K562 (cell line): ENCODE data around the gene CASP7. TPM values are rescaled to one million over a fixed set of nuclear protein-coding genes. Genes with fewer than 3 reads are reported as not detected.

Source experiments
- BHLHE40 ChIP-seq: IDR thresholded peaks from 2 replicates; pipeline ENCODE4 v1.6.1; 2011; ENCODE audit warnings: low read length, improper control_type of control experiment
- ELF4 ChIP-seq: fragments of 450-650 bp; formaldehyde crosslinking; IDR thresholded peaks from 2 replicates; pipeline ENCODE4 v1.4.0; 2022; ENCODE audit warnings: missing genetic modification characterization
- JUND ChIP-seq, 2 experiments: IDR thresholded peaks; 2 replicates in 1 of 2; 3 replicates in 1 of 2; pipeline ENCODE4 v1.6.1; 2011; ENCODE audit warnings: borderline replicate concordance in 2 of 2, low read depth in 2 of 2, low read length in 2 of 2, improper control_type of control experiment in 1 of 2, missing biosample characterization in 1 of 2, missing genetic modification characterization in 1 of 2, missing genetic modification reagents in 1 of 2
- LEF1 ChIP-seq: fragments of 450-650 bp; IDR thresholded peaks from 2 replicates; pipeline ENCODE4 v1.6.1; 2016; ENCODE audit warnings: mild to moderate bottlenecking
- NFRKB ChIP-seq: fragments of 450-650 bp; IDR thresholded peaks from 2 replicates; pipeline ENCODE4 v1.6.1; 2016; ENCODE audit warnings: low read depth
- NONO ChIP-seq, 2 experiments: fragments of 200-400 bp in 1 of 2; fragments of 450-650 bp in 1 of 2; formaldehyde crosslinking in 1 of 2; IDR thresholded peaks; 2 replicates each; pipeline ENCODE4 v1.6.1; 2017; ENCODE audit warnings: low read depth in 2 of 2, mild to moderate bottlenecking in 2 of 2, moderate library complexity in 2 of 2, low read length in 1 of 2
- NR2C2 ChIP-seq, 2 experiments: fragments of 200-800 bp in 1 of 2; sonication (Bioruptor generic) in 1 of 2; sonication (generic) in 1 of 2; formaldehyde crosslinking in 1 of 2; IDR thresholded peaks; 2 replicates each; pipeline versions ENCODE4 v1.6.1 to v1.8.0; 2016 to 2022; ENCODE audit warnings: mild to moderate bottlenecking in 1 of 2, missing compliant biosample characterization in 1 of 2, missing genetic modification characterization in 1 of 2, missing genetic modification reagents in 1 of 2
- PTRF ChIP-seq: fragments of 450-650 bp; IDR thresholded peaks from 2 replicates; pipeline ENCODE4 v1.6.1; 2016; ENCODE audit warnings: mild to moderate bottlenecking, missing genetic modification characterization, missing compliant biosample characterization
- RNF2 ChIP-seq: sonication (generic); IDR thresholded peaks from 2 replicates; pipeline ENCODE4 v1.6.1; 2016
- STAG1 ChIP-seq: sonication (generic); formaldehyde crosslinking; IDR thresholded peaks from 2 replicates; pipeline ENCODE4 v1.5.0; 2020; ENCODE audit warnings: missing genetic modification reagents, borderline replicate concordance
- TAF7 ChIP-seq: fragments of 450-650 bp; IDR thresholded peaks from 2 replicates; pipeline ENCODE4 v1.6.1; 2016; ENCODE audit warnings: missing genetic modification characterization, missing compliant biosample characterization
- TEAD1 ChIP-seq, 2 experiments: fragments of 450-650 bp in 1 of 2; sonication (generic) in 1 of 2; formaldehyde crosslinking; IDR thresholded peaks; 2 replicates each; pipeline versions ENCODE4 v1.4.0 to v1.8.0; 2020 to 2022; ENCODE audit warnings: mild to moderate bottlenecking in 2 of 2, missing genetic modification reagents in 1 of 2
- USF1 ChIP-seq: sonication (generic); formaldehyde crosslinking; IDR thresholded peaks from 2 replicates; pipeline ENCODE4 v1.9.0; 2022; ENCODE audit warnings: mild to moderate bottlenecking, missing genetic modification reagents
- XRCC5 ChIP-seq: fragments of 200-400 bp; formaldehyde crosslinking; IDR thresholded peaks from 2 replicates; pipeline ENCODE4 v1.6.1; 2017; ENCODE audit warnings: low read depth, mild to moderate bottlenecking, low read length
- ZBTB1 ChIP-seq: sonication (generic); formaldehyde crosslinking; IDR thresholded peaks from 2 replicates; pipeline ENCODE4 v1.8.1; 2023; ENCODE audit warnings: missing genetic modification reagents, low read depth, mild to moderate bottlenecking, borderline replicate concordance
- ZFP30 ChIP-seq: fragments of 250-450 bp; sonication (Bioruptor Pico); IDR thresholded peaks from 2 replicates; pipeline ENCODE4 v1.8.0; 2022; ENCODE audit warnings: moderate library complexity, mild to moderate bottlenecking, inconsistent platforms, borderline replicate concordance
- ZNF224 ChIP-seq: sonication (generic); formaldehyde crosslinking; IDR thresholded peaks from 2 replicates; pipeline ENCODE4 v1.8.0; 2022; ENCODE audit warnings: mild to moderate bottlenecking, missing genetic modification reagents
- ZNF232 ChIP-seq: sonication (generic); formaldehyde crosslinking; IDR thresholded peaks from 2 replicates; pipeline ENCODE4 v1.8.0; 2022; ENCODE audit warnings: mild to moderate bottlenecking, missing genetic modification reagents
- ZNF586 ChIP-seq: fragments of 450-650 bp; formaldehyde crosslinking; conservative IDR thresholded peaks from 2 replicates; pipeline ENCODE4 v1.4.0; 2020; ENCODE audit warnings: mild to moderate bottlenecking, moderate library complexity
- ZNF785 ChIP-seq: fragments of 250-450 bp; sonication (Bioruptor Pico); IDR thresholded peaks from 2 replicates; pipeline ENCODE4 v1.4.0; 2020; ENCODE audit warnings: mild to moderate bottlenecking
- polyA plus RNA-seq, 8 experiments: library from polyadenylated mRNA; depleted of rRNA in 4 of 8; stranded (reverse) in 5 of 8; unstranded in 3 of 8; fragments of >200 nt; fragmentation: Nextera tagmentation in 2 of 8; fragmentation: Illumina TruSeq in 1 of 8; extraction: Ambion mirVana in 2 of 8; extraction: Trizol in 1 of 8; gene quantifications; 2 replicates each; pipeline versions ENCODE4 v1.2.1 to v1.2.3, GENCODE V29; 2011 to 2014; ENCODE audit warnings: inconsistent platforms in 1 of 8, missing spikeins in 1 of 8
- total RNA-seq, 7 experiments: library from RNA; depleted of rRNA in 6 of 7; stranded (reverse); fragments of >200 nt in 6 of 7; fragmentation: Illumina TruSeq in 2 of 7; extraction: Trizol in 2 of 7; gene quantifications; 2 replicates each; pipeline versions ENCODE4 v1.2.1 to v1.2.3, GENCODE V29; 2011 to 2021; ENCODE audit warnings: low replicate concordance in 1 of 7
- TF ChIP-seq, protein P1 (sequence below): fragments of 450-650 bp; IDR thresholded peaks from one replicate; pipeline ENCODE4 v1.6.1; 2018; ENCODE audit warnings: mild to moderate bottlenecking, moderate library complexity; ENCODE audit not compliant: partially characterized antibody
- TF ChIP-seq, protein P2 (sequence below): fragments of 250-450 bp; sonication (Bioruptor Pico); IDR thresholded peaks from 2 replicates; pipeline ENCODE4 v1.5.0; 2020; ENCODE audit warnings: mild to moderate bottlenecking, borderline replicate concordance

The CASP7 gene
- total and polyA plus RNA-seq, 9 of the 15 experiments (the other 6 are each of a cell fraction or from before 2014, with no cell fraction given): 2.2 to 23.3 (median 9.0) TPM

DNA sequence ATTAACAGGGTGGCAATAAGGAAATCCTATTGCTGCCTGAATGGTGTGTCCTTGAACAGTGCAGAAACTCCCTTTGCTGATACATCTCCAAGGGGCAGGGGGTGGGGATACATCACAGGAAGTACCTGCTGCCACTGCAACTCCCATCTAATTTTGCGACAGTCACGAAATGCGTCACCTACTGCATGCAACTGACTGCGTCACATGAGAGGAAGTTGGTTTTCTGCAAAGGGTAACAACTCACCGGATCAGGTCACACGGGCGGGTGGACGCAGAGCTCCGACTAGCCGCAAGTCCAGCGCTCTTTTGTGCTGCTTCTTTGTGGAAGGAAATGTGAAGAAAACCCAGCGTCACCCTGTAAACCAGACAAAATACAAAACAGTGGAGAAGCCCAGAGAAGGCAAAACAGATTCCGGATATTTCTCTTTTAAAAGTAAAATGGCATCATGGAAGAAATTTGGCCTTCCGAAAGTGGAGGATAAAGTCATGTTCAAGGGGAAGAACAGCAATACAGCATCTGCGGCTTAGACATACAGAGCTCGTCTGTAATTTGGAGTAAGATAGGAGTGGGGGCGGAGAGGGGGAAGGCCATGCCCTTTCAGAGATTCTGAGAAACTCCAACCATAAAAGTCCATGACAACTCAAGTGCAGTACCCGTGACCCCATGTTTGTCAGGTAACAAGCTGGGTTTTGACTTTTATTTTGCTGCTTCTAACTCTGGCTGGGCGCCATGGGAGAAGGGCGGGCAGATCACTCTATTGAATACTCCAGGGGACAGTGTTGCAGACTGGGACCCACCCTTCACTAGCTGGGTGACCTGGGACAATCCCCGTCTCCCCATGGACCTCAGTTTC lies 39.5 kb downstream of the CASP7 start (continued):
- TF ChIP-seq STAG1 (CRISPR knock-in tag): no peak
- TF ChIP-seq PTRF (tag): no peak
- TF ChIP-seq JUND (IDR thresholded peaks at IDR 0.05; ENCODE audit: borderline replicate concordance, low read depth, low read length): peak; percentile 66
- peak; percentile 37; the same call in 1 of the 3 replicates for TF ChIP-seq JUND (tag; IDR thresholded peaks at IDR 0.05; ENCODE audit: borderline replicate concordance, low read depth, low read length)
- TF ChIP-seq NFRKB: no peak
- TF ChIP-seq TAF7 (tag): 0 out of 2 replicates have a peak, but pooled peaks have one; percentile 37
- no peak for TF ChIP-seq ZNF785 (CRISPR knock-in tag)
- TF ChIP-seq ZFP30 (CRISPR knock-in tag): no peak
- no peak for TF ChIP-seq ZNF232 (CRISPR knock-in tag)
- TF ChIP-seq RNF2: no peak
- TF ChIP-seq TEAD1 (CRISPR knock-in tag; IDR thresholded peaks at IDR 0.05): no peak
- no peak for TF ChIP-seq NR2C2 (CRISPR knock-in tag; IDR thresholded peaks at IDR 0.05)
- peak; percentile 65; the same call in 1 of the 2 replicates for TF ChIP-seq NR2C2 (tag; IDR thresholded peaks at IDR 0.05)
- TF ChIP-seq XRCC5: no peak
- no peak for TF ChIP-seq ZNF224 (CRISPR knock-in tag)
- peak; percentile 32; the same call in 1 of the 2 replicates for TF ChIP-seq USF1 (CRISPR knock-in tag)
- TF ChIP-seq, protein P1, sequence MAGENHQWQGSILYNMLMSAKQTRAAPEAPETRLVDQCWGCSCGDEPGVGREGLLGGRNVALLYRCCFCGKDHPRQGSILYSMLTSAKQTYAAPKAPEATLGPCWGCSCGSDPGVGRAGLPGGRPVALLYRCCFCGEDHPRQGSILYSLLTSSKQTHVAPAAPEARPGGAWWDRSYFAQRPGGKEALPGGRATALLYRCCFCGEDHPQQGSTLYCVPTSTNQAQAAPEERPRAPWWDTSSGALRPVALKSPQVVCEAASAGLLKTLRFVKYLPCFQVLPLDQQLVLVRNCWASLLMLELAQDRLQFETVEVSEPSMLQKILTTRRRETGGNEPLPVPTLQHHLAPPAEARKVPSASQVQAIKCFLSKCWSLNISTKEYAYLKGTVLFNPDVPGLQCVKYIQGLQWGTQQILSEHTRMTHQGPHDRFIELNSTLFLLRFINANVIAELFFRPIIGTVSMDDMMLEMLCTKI: no peak
- no peak for TF ChIP-seq ZNF586
- TF ChIP-seq, protein P2, sequence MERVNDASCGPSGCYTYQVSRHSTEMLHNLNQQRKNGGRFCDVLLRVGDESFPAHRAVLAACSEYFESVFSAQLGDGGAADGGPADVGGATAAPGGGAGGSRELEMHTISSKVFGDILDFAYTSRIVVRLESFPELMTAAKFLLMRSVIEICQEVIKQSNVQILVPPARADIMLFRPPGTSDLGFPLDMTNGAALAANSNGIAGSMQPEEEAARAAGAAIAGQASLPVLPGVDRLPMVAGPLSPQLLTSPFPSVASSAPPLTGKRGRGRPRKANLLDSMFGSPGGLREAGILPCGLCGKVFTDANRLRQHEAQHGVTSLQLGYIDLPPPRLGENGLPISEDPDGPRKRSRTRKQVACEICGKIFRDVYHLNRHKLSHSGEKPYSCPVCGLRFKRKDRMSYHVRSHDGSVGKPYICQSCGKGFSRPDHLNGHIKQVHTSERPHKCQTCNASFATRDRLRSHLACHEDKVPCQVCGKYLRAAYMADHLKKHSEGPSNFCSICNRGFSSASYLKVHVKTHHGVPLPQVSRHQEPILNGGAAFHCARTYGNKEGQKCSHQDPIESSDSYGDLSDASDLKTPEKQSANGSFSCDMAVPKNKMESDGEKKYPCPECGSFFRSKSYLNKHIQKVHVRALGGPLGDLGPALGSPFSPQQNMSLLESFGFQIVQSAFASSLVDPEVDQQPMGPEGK (CRISPR knock-in tag): 0 out of 2 replicates have a peak, but pooled peaks have one; percentile 16
- 0 out of 2 replicates have a peak, but pooled peaks have one; percentile 27 for TF ChIP-seq BHLHE40
- TF ChIP-seq ELF4: no peak
- TF ChIP-seq ZBTB1 (CRISPR knock-in tag): no peak
- no peak for TF ChIP-seq LEF1
- TF ChIP-seq NONO (IDR thresholded peaks at IDR 0.05; ENCODE audit: low read depth in 2 of 2, low read length in 1 of 2): no peak
